KBM-7 (cell line): ENCODE results near the gene ADAM8.
A peak's percentile ranks its signal among the peaks of the same experiment; 100 is the strongest.
"Not testable (repeated sequence)": the region's sequence is repeated elsewhere in the genome, so short reads cannot be mapped to it uniquely, and the experiment has no call there.

Experiments used
- DNase-seq: peaks from one replicate; pipeline ENCODE4 v3.0.0-alpha.2; 2015
- in situ Hi-C: fragments of 300-500 bp; cut with MboI; formaldehyde crosslinking; loops from 2 replicates; pipeline ENCODE4 v1.14.3; 2020; ENCODE audit warnings: low sequenced_read_pairs, low pct_unique_long_range_greater_than_20kb, mixed read lengths

ADAM8 gene

DNA sequence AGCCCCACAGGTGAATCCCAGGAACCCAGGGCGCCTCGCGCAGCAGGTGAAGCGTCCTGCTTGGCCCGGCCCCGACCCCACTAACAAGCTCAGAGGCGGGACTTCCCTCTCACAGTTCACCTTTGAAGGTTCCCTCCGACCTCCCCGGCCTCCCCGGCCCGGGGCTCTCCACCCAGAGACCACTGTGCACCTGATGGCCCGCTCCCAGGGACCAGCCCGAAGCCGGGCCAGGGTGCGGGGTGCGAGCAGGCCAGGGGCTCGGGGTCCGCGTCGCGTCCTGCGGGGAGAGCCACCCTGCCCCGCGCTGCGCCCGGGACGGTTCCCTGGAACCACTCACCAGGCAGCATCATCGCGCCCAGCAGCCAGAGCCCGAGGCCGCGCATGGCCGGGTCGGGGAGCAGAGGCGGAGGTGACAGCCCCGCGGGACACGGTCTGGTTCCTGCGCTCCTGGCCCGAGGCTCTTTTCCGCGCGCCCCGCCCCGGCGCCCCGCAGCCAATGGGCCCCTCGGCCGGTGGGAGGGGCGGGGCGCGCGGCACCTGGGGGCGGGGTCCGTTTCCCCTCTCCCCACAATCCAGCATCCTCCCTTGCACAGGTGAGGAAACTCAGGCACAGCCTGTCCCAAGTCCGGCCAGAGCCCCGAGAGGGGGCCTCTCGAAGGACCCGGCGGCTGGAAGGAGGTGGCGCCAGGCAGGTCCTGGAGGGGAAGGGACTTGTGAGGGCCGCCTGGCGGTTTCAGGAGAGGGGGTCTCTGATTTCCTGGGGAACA lies at the start of gene ADAM8:
Gene ADAM8 (minus strand): TSS at position 434 of the 767 bp plus-strand sequence. CDS start 51 bp downstream, at position 383.
- no peak for DNase-seq
- in situ Hi-C loops: no loop called here

DNA sequence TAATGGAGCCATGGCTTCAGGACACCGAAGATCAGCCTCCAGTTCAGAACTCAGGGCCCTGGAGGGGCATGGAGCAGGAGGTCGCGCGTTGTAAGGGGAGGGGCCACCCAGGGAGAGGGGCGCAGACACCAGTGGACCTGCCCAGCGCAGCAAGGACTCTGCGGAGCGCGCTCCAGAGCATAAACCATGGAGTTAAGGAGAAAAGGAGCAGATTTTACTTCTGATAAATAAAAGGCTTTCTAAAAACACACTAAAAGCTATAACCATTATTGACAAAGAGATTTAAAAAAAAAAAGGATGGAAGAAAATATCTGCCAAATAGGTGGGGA lies 49.5 kb upstream of the ADAM8 start:
- DNase-seq: no peak
- in situ Hi-C loops: no loop called here

DNA sequence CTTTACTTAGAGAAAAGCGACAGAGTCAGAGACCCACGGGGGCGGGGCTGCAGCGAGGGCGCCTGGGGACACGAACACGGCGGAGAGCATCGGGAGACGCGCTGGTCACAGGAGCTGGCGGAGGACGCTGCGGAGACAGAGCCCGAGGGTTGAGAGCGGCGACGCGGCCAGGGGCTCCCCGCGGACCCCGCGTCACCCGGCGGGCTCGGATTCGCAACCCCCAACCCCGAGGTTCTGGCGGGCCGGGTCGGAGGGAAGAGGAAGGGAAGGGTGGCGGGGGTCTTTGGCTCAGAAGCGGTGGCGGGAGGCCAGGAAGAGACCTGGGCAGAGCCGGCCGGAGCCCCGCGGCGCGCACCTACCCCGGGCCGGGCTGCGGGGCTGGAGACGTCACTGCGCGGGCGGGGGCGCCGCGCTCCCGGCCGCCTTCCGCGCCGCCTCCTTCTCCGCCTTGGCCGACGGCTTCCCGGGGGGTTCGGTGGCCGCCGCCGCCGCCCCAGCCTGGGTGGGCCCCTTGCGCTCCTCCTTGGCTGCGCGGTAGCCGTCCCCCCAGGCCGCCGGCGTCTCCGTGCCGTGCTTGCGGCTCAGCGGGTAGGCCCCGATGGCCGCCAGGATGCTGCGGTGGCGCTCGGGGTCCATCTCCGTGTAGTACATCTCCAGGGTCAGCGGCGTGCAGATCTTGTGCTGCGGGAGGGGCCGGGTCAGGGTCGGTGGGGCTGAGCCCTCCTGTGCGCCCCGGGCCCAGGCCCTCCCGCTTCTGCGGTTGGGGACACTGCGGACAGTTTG lies 49.0 kb upstream of the ADAM8 start:
- DNase-seq: no peak
- in situ Hi-C loops: no loop called here

DNA sequence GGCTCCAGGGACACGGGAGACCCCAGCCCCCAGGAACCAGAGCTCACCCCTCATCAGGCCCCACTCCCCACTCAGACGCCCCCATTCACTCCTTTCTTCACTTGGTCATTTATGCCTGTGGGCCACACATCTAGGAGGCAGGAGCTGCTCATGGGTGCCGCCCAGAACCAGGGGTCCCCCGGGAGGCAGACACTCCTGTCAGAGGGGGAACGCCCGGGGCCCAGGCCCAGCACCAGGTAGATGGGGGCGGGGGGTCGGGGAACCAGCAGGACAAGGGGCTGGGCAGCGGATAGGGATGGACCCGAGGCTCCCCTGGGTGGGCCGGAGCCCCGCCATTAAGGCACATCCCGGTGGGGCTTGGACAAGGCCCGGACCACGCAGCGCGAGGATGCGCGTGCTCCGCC lies 48.2 kb upstream of the ADAM8 start:
- in situ Hi-C loops: no loop called here
- no peak for DNase-seq

DNA sequence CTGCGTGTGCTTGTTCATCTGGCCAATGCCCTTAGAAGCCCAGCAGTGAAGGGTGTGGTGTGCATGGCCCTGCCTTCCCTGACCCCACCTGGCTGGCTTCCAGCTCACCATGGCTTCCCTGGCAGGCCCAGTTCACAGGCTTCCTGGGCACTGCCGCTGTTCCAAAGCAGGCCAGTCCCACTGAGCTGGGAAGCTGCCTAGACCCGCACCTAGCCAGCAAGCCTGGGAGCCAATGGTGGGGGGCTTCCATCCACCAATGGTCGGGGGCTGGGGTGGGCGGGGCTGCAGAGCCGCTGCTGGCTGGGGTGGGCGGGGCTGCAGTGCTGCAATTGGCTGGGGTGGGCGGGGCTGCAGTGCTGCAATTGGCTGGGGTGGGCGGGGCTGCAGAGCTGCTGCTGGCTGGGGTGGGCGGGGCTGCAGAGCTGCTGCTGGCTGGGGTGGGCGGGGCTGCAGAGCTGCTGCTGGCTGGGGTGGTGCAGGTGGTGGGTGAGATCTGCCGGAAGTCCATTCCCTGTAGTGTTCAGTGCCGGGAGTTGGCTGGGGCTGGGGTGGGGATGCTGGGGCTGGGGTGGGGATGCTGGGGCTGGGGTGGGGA lies 47.6 kb upstream of the ADAM8 start:
- in situ Hi-C loops: no loop called here
- DNase-seq: no peak

DNA sequence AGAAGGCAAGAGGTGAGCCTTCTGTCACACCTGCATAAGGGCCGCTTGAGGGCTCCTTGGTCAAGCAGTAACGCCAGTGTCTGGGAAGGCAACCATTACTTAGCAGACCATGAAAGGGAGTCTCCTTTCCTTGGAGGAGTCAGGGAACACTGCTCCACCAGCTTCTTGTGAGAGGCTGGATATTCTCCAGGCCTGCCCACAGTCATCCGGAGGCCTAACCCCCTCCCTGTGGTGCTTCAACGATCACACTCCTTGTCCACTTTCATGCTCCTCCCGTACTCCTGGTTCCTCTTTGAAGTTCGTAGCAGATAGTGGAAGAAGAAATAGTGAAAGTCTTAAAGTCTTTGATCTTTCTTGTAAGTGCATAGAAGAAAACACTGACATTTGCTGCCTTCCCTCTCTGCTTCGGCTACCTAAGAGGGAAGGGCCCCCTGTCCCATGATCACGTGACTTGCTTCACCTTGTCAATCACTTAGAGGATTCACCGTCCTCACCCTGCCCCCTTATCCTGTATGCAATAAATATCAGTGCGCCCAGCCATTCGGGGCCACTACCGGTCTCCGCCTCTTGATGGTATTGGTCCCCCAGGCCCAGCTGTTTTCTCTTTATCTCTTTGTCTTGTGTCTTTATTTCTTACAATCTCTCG lies 45.5 kb upstream of the ADAM8 start:
- in situ Hi-C loops: not testable (repeated sequence)

DNA sequence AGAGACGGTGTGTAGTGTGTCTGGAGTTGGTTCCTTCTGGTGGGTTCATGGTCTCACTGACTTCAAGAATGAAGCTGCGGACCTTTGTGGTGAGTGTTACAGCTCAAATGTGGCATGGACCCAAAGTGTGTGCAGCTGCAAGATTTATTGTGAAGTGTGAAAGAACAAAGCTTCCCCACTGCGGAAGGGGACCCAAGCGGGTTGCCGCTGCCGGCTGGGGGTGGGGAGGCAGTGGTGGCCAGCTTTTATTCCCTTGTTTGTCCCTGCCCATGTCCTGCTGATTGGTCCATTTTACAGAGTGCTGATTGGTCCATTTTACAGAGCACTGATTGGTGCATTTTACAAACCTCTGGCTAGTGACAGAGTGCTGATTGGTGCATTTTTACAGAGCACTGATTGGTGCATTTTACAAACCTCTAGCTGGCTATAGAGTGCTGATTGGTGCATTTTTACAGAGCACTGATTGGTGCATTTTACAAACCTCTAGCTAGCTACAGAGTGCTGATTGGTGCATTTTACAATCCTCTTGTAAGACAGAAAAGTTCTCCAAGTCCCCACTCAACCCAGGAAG lies 44.3 kb upstream of the ADAM8 start:
- in situ Hi-C loops, DNase-seq: not testable (repeated sequence)

More for the DNA sequence above, 45.5 kb upstream of the ADAM8 start:
- not testable (repeated sequence) for DNase-seq

DNA sequence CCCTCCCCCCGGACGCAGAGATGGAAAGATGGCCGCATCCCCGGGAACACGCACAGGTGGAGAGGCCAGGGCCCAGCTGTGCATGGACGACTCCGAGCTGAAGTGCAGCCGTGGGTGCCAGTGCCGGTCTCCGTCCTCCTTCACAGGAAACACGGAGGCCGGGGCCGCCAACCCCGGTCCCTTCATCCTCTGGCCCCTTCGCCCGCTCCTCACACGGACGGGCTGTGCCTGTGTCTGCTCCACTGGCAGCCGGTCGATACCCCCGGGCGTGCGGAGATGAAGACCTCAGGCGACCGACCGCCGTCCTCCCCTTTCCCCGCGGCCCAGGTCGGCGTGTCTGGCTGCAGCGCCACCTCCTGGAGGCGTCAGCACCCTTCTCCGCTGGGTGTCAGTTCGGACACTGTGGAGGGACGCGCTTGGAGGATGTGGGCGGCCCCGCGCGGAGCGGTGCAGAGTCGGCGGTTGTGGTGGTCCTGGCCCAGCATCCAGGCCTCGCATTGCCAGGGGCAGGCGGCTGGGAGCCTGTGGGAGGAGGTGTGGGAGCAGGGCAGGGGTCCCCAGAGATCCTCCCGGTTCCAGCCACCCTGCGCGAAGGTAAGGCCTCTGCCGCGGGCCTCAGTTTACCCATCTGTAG lies 41.9 kb upstream of the ADAM8 start:
- DNase-seq: peak; percentile 81
- in situ Hi-C loops: no loop called here

DNA sequence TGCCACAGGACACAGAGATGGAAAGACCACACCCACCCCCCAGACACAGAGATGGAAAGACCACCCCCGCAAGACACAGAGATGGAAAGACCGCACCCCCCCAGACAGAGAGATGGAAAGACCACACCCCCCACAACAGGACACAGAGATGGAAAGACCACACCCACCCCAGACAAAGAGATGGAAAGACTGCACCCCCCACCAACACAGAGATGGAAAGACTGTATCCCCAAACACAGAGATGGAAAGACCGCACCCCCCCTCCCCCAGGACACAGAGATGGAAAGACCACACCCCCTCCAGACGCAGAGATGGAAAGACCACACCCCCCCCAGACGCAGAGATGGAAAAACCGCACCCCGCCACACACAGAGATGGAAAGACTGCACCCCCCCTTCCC lies 40.1 kb upstream of the ADAM8 start:
- in situ Hi-C loops: no loop called here
- DNase-seq: no peak

DNA sequence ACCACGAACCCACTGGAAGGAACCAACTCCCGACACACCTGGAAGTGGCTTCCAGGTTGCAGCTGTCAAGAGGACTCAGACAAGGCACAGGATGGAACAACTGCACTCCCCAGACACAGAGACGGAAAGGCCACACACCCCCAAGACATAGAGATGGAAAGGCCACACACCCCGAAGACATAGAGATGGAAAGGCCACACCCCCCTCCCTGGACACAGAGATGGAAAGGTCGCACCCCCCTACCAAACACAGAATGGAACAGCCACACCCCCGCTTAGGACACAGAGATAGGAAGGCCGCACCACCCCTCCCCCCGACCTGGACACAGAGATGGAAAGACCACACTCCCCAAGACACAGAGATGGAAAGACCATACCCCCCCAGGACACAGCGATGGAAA lies 39.6 kb upstream of the ADAM8 start:
- no peak for DNase-seq
- in situ Hi-C loops: no loop called here

DNA sequence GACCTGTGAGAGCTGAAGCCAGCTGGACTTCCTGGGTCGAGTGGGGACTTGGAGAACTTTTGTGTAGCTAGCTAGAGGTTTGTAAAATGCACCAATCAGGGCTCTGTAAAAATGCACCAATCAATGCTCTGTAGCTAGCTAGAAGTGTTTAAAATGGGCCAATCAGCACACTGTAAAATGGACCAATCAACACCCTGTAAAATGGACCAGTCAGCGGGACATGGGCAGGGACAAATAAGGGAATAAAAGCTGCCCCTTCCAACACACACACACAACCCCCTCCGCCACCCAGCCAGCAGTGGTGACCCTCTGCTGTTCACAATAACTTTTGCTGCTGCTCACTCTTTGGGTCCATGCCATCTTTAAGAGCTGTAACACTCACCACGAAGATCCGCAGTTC lies 39.2 kb upstream of the ADAM8 start:
- DNase-seq: no peak

DNA sequence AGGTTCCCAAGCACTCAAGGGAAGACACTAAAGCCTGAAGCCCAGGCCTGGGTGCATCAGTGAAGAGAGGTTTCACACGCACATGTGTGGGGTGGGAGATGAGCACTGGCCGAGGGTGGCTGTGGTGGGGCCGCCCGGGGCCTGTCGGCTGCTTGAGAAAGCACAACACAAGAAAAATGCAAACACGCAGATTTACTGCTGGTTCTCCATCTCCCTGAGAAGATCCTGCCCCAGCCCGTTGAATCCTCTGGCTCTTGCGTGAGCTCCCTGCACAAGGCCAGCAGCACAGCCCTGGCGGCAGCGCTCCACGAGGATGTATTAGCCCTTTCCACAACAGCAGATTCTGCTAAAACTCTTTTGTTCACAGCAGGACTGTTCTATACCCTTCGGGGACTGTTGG lies 38.2 kb upstream of the ADAM8 start:
- DNase-seq: no peak
- in situ Hi-C loops: no loop called here

More for the DNA sequence above, 39.2 kb upstream of the ADAM8 start:
- in situ Hi-C loops: no loop called here

DNA sequence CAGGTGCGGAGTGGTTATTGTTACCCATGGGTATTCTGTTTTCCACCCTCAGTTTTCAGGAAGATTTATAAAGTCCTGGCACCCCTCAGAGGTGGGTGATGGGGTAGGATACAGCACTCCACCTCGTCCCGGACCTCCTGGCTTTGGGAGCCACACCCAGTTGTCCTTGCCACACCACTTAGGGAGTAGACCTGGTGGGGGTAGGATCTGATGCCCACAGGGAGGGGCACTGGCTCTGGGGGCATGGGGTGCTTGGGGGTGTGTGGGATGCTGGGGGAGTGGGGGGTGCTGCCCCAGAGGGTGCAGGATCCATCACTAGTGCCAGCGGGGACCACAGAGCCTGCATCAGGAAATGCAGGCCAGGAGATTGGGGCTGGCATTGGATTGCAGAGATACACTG lies 36.5 kb upstream of the ADAM8 start:
- in situ Hi-C loops: no loop called here
- no peak for DNase-seq

DNA sequence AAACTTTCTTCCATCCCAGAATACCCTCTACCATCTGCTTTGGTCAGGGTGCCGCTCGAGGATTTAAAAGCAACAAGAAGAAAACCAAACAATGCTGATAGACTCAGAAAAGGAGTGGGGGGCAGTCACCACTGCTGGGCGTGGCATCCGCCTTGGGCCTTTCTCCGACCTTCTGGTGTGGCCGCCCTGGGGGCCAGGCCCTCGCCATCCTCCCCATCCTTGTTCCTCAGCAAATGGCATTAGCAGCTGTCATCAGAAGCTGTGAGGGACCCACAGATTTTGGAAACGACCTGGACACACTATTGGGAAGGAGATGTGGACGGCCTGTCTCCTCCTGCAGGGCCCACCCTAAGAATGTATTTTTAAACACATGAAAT lies 36.1 kb upstream of the ADAM8 start:
- DNase-seq: no peak
- in situ Hi-C loops: no loop called here

DNA sequence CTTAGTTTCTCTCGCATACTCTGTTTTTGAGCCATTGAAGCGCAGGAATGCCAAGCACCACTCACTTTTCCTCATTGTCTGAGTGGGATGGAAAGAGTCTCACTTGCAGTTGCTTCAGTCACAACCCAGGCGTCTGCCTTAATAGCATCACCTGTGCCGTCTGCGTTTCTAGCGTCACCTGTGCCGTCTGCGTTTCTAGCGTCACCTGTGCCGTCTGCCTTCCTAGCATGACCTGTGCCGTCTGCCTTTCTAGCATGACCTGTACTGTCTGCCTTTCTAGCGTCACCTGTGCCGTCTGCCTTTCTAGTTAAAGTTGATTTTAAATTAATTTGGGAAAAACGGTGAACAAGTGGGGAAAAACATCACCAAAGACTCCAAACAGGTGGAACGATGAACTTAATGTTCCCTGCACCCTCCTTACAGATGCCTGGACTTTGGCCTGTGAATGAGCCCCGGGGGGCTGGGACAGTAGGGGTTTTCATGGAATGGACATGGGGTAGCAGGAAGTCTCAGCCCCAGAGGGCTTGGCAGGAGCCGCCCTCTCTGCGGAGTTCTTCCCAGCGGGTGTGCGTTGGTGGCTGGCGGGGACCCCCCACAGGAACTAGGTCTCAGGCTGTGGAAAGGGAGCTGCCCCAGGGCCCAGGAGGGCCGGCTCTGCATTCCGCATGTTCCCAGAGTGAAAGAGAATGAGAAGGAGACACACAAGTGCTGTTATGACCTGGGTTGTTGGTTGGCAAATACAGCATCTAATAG lies 35.5 kb upstream of the ADAM8 start:
- in situ Hi-C loops: no loop called here
- DNase-seq: no peak

DNA sequence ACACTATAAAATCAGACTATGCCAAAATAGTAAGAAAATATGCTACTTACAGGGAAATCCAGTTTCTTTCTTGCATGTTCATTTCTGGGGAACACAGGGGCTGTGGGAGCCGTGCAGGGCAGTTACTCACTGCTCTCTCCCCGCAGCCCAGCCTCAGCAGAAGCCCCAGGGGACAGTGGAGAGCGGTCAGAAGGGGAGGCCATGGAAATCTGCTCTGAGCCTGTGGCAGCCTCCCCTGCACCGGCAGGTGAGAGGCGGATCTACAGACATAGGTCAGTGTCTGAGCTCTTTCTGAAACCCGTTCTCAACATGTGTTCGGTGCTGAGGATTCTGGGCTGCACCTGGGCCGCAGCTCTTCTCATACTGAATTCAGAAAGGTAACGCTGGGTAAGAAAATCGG lies 34.9 kb upstream of the ADAM8 start:
- in situ Hi-C loops: no loop called here

DNA sequence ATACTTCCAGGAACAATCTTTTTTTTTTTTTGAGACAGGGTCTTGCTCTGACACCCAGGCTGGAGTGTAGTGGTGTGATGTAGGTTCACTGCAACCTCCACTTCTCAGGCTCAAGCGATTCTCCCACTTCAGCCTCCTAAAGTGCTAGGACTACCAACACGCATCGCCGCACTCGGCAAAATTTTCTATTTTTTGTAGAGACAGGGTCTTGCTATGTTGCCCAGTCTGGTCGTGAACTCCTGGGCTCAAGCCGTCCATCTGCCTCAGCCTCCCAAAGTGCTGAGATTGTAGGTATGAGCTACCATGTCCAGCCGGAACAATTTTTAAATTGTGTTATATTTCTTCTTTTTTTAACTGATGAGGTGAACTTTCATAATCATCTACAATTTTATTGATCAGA lies 34.1 kb upstream of the ADAM8 start:
- DNase-seq: no peak
- in situ Hi-C loops: no loop called here

More for the DNA sequence above, 34.9 kb upstream of the ADAM8 start:
- no peak for DNase-seq

DNA sequence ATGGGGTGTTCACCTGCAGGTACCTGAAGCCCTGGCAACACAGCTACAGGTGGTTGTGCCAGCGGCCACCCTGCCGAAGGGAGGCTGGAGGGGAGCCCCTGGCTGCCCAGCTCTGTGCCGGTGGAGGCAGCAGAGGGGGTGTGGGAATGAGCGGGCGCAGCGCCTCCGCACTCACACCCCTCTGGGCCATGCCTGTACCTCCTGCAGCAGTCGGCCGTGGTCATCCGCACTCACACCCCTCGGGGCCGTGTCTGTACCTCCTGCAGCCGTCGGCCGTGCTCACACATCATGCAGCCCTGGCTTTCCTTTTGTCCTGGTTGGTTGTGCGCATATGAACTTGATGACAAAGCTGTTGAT lies 33.7 kb upstream of the ADAM8 start:
- DNase-seq: no peak
- in situ Hi-C loops: no loop called here
